ENCODE measurements around the gene FAM20A.

GRCh38 chr17:68599552-68600066 lies 1.6 kb downstream of the FAM20A start:
- no peak for TF ChIP-seq CTCF (IDR thresholded peaks at IDR 0.05)
- TF ChIP-seq POLR2AphosphoS5 (IDR thresholded peaks at IDR 0.05) = no peak
- TF ChIP-seq EP300 (IDR thresholded peaks at IDR 0.05) = no peak
- no peak for TF ChIP-seq POLR2A (IDR thresholded peaks at IDR 0.05)
